GM23248 (cell line): ENCODE measurements around the gene PIP5K1C. TPM values are rescaled to one million over a fixed set of nuclear protein-coding genes. Genes with fewer than 3 reads are reported as not detected.

Source experiments
- DNase-seq: peaks from one replicate; pipeline ENCODE4 v3.0.0-alpha.2; 2015
- H2AFZ ChIP-seq: fragments of 200-600 bp; sonication (generic); 2 replicates; pipeline ENCODE4 v1.6.1; 2016; ENCODE audit warnings: antibody characterized with exemption
- H3F3A ChIP-seq: fragments of 200-600 bp; sonication (generic); 2 replicates; pipeline ENCODE4 v1.6.1; 2016; ENCODE audit warnings: mild to moderate bottlenecking, antibody characterized with exemption, mixed run types; ENCODE audit not compliant: insufficient read depth
- H3K27ac ChIP-seq: fragments of 200-600 bp; sonication (generic); 2 replicates; pipeline ENCODE4 v1.5.1; 2016; ENCODE audit warnings: mild to moderate bottlenecking
- H3K27me3 ChIP-seq: fragments of 200-600 bp; sonication (generic); replicated peaks from 2 replicates; pipeline ENCODE4 v1.6.1; 2016; ENCODE audit warnings: mild to moderate bottlenecking; ENCODE audit not compliant: insufficient read depth
- H3K36me3 ChIP-seq: fragments of 200-600 bp; sonication (generic); 2 replicates; pipeline ENCODE4 v1.6.1; 2016; ENCODE audit warnings: low read depth, mild to moderate bottlenecking
- H3K4me1 ChIP-seq: fragments of 200-600 bp; sonication (generic); 2 replicates; pipeline ENCODE4 v1.6.1; 2016; ENCODE audit warnings: mild to moderate bottlenecking; ENCODE audit not compliant: insufficient read depth
- H3K4me2 ChIP-seq: fragments of 200-600 bp; sonication (generic); one replicate; pipeline ENCODE4 v1.6.1; 2016; ENCODE audit warnings: mild to moderate bottlenecking; ENCODE audit not compliant: unreplicated experiment
- H3K4me3 ChIP-seq: fragments of 200-600 bp; sonication (generic); 2 replicates; pipeline ENCODE4 v1.5.1; 2016; ENCODE audit warnings: mild to moderate bottlenecking
- H3K79me2 ChIP-seq: fragments of 200-600 bp; sonication (generic); 2 replicates; pipeline ENCODE4 v1.6.1; 2016; ENCODE audit warnings: mild to moderate bottlenecking; ENCODE audit not compliant: insufficient read depth
- H3K9ac ChIP-seq: fragments of 200-600 bp; sonication (generic); 2 replicates; pipeline ENCODE4 v1.6.1; 2016; ENCODE audit warnings: mild to moderate bottlenecking
- H3K9me2 ChIP-seq: fragments of 200-600 bp; sonication (generic); 2 replicates; pipeline ENCODE4 v1.6.1; 2016; ENCODE audit warnings: mixed run types, mild to moderate bottlenecking, moderate library complexity; ENCODE audit not compliant: insufficient read depth
- H3K9me3 ChIP-seq: fragments of 200-600 bp; sonication (generic); one replicate; pipeline ENCODE4 v1.6.1; 2017; ENCODE audit warnings: low read depth
- H4K20me1 ChIP-seq: fragments of 200-600 bp; sonication (generic); 2 replicates; pipeline ENCODE4 v1.6.0; 2016; ENCODE audit not compliant: insufficient read depth
- EZH2 ChIP-seq: fragments of 200-600 bp; sonication (generic); IDR thresholded peaks from 2 replicates; pipeline ENCODE4 v1.6.1; 2018; ENCODE audit warnings: antibody characterized with exemption, mild to moderate bottlenecking; ENCODE audit not compliant: insufficient read depth, poor library complexity, severe bottlenecking
- EZH2phosphoT487 ChIP-seq: fragments of 200-600 bp; sonication (generic); IDR thresholded peaks from 2 replicates; pipeline ENCODE4 v1.6.1; 2018; ENCODE audit warnings: antibody characterized with exemption, moderate library complexity, mild to moderate bottlenecking, low read depth; ENCODE audit not compliant: insufficient read depth
- WGBS, 2 experiments: methylation state at CpG; one replicate each; pipeline ENCODE4 v1.1.6; 2015 to 2017; ENCODE audit warnings: low lambda C conversion rate in 2 of 2, low coverage in 1 of 2; ENCODE audit errors: missing lambda C conversion rate in 2 of 2; 5-methylcytosine and 5-hydroxymethylcytosine counted together
- in situ Hi-C: fragments of 300-500 bp; cut with MboI; formaldehyde crosslinking; loops from 2 replicates; pipeline ENCODE4 v1.15.0; 2020
- polyA plus RNA-seq: library from polyadenylated mRNA; unstranded; fragments of >200 nt; fragmentation: Nextera tagmentation; extraction: Ambion mirVana; gene quantifications from 2 replicates; pipeline ENCODE4 v1.2.1, GENCODE V29; 2016
- total RNA-seq: library from RNA; depleted of rRNA; stranded (reverse); fragments of >200 nt; shearing (Covaris generic); gene quantifications from 2 replicates; pipeline ENCODE4 v1.2.3, GENCODE V29; 2014; rRNA removed

The PIP5K1C gene, protein sequence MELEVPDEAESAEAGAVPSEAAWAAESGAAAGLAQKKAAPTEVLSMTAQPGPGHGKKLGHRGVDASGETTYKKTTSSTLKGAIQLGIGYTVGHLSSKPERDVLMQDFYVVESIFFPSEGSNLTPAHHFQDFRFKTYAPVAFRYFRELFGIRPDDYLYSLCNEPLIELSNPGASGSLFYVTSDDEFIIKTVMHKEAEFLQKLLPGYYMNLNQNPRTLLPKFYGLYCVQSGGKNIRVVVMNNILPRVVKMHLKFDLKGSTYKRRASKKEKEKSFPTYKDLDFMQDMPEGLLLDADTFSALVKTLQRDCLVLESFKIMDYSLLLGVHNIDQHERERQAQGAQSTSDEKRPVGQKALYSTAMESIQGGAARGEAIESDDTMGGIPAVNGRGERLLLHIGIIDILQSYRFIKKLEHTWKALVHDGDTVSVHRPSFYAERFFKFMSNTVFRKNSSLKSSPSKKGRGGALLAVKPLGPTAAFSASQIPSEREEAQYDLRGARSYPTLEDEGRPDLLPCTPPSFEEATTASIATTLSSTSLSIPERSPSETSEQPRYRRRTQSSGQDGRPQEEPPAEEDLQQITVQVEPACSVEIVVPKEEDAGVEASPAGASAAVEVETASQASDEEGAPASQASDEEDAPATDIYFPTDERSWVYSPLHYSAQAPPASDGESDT
- total RNA-seq (34.0 and 43.1 TPM in 2 replicates), polyA plus RNA-seq (31.2 and 33.5 TPM in 2 replicates)

- Histone ChIP-seq H3K9me2 (no peaks in the 10 kb centered on the region), H3F3A (no peaks in the 10 kb centered on the region), H3K79me2 (peaks cover 44% of the 10 kb centered on the region), H3K4me1 (0 out of 2 replicates have a peak, but pooled peaks cover 3% of the 10 kb centered on the region), H3K4me3 (peak within 1 kb of the TSS; percentile 83), H3K36me3 (no peaks in the 10 kb centered on the region), H3K4me2 (peak within 1 kb of the TSS; percentile 99), H4K20me1 (no peaks in the 10 kb centered on the region), H3K9me3 (no peaks in the 10 kb centered on the region), H2AFZ (peak within 1 kb of the TSS; percentile 57), H3K27ac (peak within 1 kb of the TSS; percentile 52), H3K9ac (peak within 1 kb of the TSS; percentile 88), H3K27me3 (no peaks in the 10 kb centered on the region)
- WGBS, 2 experiments = 3 to 6% methylated on average over 39 to 82 of the region's 82 CpGs
- peak; percentile 94 for DNase-seq
- TF ChIP-seq EZH2 (no peak), EZH2phosphoT487 (no peak)
- in situ Hi-C loops = loop anchor here (10.0 kb wide), 1 partner anchor 166 kb away; the partner anchor contains the start of gene TEKTIP1
Observed at GRCh38 chr19:3700242-3701032, at the start of gene PIP5K1C. Gene PIP5K1C, minus strand, starts transcription at chr19:3700468. Its CDS starts 78 bp downstream, at chr19:3700390.

- in situ Hi-C loops = no loop called here
- H4K20me1 ChIP-seq = no peaks in the 10 kb centered on the region
- 71 to 76% methylated on average over 8 of the region's 8 CpGs for WGBS, 2 experiments
Observed at GRCh38 chr19:3748965-3749364, 48.7 kb upstream of the PIP5K1C start.

DNA sequence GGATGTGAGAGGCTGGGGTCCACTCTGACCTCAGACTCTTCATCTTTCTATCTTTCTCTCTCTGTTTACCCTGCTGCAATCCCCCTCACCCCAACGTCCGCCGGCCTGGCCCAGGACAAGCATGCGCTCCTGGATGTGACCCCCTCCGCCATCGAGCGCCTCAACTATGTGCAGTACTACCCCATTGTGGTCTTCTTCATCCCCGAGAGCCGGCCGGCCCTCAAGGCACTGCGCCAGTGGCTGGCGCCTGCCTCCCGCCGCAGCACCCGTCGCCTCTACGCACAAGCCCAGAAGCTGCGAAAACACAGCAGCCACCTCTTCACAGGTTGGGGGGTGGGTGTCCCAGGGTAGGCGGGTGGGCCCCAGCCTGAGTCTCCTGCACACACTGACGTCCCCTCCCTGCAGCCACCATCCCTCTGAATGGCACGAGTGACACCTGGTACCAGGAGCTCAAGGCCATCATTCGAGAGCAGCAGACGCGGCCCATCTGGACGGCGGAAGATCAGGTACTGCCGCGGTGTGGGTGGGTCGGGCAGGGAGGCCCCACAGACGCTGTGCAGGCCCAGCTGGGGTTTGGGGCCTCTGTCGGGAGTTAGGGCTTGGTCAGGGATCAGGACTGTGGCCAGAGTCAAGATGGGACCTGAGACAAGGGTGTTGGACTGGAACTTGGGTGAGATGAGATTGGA is 46.2 kb upstream of the PIP5K1C start:
- WGBS, 2 experiments = 55 to 59% methylated on average over 30 to 31 of the region's 31 CpGs
- Histone ChIP-seq H4K20me1 (no peaks in the 10 kb centered on the region), H3K9me3 (no peaks in the 10 kb centered on the region), H3K9ac (no peak overlapping the region), H3K4me1 (no peaks in the 10 kb centered on the region), H3K4me2 (no peak overlapping the region), H3K79me2 (no peaks in the 10 kb centered on the region), H3K36me3 (0 out of 2 replicates have a peak, but pooled peaks cover 4% of the 10 kb centered on the region), H3K27ac (no peak overlapping the region), H2AFZ (no peak overlapping the region), H3K4me3 (no peak overlapping the region), H3K9me2 (no peaks in the 10 kb centered on the region), H3K27me3 (no peaks in the 10 kb centered on the region), H3F3A (no peaks in the 10 kb centered on the region)
- TF ChIP-seq EZH2phosphoT487 (no peak), EZH2 (no peak)
- DNase-seq = no peak
- in situ Hi-C loops = no loop called here

More at GRCh38 chr19:3748965-3749364, 48.7 kb upstream of the PIP5K1C start:
- no peaks in the 10 kb centered on the region for H3F3A ChIP-seq
- no peaks in the 10 kb centered on the region for H3K79me2 ChIP-seq
- H3K9ac ChIP-seq = no peak overlapping the region
- H3K27me3 ChIP-seq = no peaks in the 10 kb centered on the region
- H3K4me1 ChIP-seq = no peaks in the 10 kb centered on the region
- 0 out of 2 replicates have a peak, but pooled peaks cover 4% of the 10 kb centered on the region for H3K36me3 ChIP-seq
- H3K9me2 ChIP-seq = no peaks in the 10 kb centered on the region
- no peak overlapping the region for H3K27ac ChIP-seq
- H3K9me3 ChIP-seq = no peaks in the 10 kb centered on the region
- H3K4me3 ChIP-seq = no peak overlapping the region
- DNase-seq = no peak
- no peak for TF ChIP-seq EZH2
- no peak for TF ChIP-seq EZH2phosphoT487
- H2AFZ ChIP-seq = no peak overlapping the region
- no peak overlapping the region for H3K4me2 ChIP-seq
